Neutrophil (primary cell): ENCODE measurements around the gene NAP1L1.

ENCODE experiments used
- H3K27ac ChIP-seq: fragments of 200-600 bp; sonication (generic); 2 replicates; pipeline ENCODE4 v1.5.1; 2016; ENCODE audit warnings: mild to moderate bottlenecking, moderate library complexity
- H3K27me3 ChIP-seq: fragments of 200-600 bp; sonication (generic); 2 replicates; pipeline ENCODE4 v1.6.0; 2016; ENCODE audit warnings: mild to moderate bottlenecking
- H3K36me3 ChIP-seq: fragments of 200-600 bp; sonication (generic); 2 replicates; pipeline ENCODE4 v1.5.1; 2017
- H3K4me1 ChIP-seq, 2 experiments: fragments of 200-600 bp in 1 of 2; sonication (generic) in 1 of 2; 1 replicate in 1 of 2; 2 replicates in 1 of 2; pipeline versions ENCODE4 v1.5.1 to v1.6.1; 2013 to 2016; ENCODE audit warnings: low read depth in 1 of 2, low read length in 1 of 2, mild to moderate bottlenecking in 1 of 2, moderate library complexity in 1 of 2; ENCODE audit not compliant: control insufficient read depth in 1 of 2, insufficient read depth in 1 of 2
- H3K4me3 ChIP-seq, 2 experiments: fragments of 200-600 bp in 1 of 2; sonication (generic) in 1 of 2; 1 replicate in 1 of 2; 2 replicates in 1 of 2; pipeline ENCODE4 v1.5.1; 2013 to 2016; ENCODE audit warnings: low read depth in 1 of 2, low read length in 1 of 2, mild to moderate bottlenecking in 1 of 2, moderate library complexity in 1 of 2
- H3K9me3 ChIP-seq: fragments of 200-600 bp; sonication (generic); 2 replicates; pipeline ENCODE4 v1.5.1; 2016
- CTCF ChIP-seq: fragments of 200-600 bp; sonication (generic); IDR thresholded peaks from 2 replicates; pipeline ENCODE4 v1.5.1; 2016; ENCODE audit warnings: antibody characterized with exemption

The NAP1L1 gene

DNA sequence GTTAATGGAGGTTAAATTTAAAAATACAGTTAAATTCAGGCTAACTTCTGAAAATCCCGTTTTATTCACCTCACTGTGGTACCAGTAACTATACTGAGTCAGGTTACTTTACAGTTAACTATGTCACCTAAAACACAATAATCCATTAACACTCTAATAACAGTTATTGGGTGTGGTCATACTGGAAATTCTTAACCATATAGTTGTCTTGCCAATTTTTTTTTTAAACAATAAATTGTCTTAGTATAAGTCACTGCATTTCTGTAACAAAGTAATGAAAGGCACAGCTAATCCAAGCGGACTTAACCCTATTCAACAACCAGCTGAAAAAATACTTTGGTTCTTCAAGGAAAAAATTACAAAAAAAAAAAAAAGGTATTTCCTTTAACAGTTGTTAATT is 36.7 kb downstream of the NAP1L1 start:
- H3K36me3 ChIP-seq = peaks cover 31% of the 10 kb centered on the region
- no peak overlapping the region for H3K27ac ChIP-seq
- H3K27me3 ChIP-seq = no peaks in the 10 kb centered on the region
- H3K4me3 ChIP-seq = no peak overlapping the region
- no peaks in the 10 kb centered on the region for H3K4me1 ChIP-seq
- no peak for TF ChIP-seq CTCF
- no peaks in the 10 kb centered on the region for H3K9me3 ChIP-seq

DNA sequence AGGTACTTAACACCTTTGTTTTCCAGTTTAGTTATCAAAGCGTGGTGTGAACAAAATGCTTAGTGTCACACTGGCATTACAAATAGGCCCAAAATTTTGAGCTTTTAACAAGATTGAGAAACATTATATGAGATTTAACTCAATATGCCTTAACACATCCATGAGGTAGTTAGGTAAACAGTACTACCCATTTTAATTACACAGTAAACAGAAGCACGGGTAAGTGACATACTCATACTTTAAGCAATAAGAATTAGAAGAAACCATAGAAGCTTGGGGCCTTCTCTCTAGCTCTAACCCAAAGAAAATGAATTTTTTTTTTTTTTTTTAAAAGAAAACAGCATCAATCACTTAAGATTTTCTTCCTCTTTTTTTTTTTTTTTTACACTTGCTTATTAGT is 37.4 kb downstream of the NAP1L1 start:
- Histone ChIP-seq H3K27me3 (no peaks in the 10 kb centered on the region), H3K9me3 (no peaks in the 10 kb centered on the region), H3K36me3 (peaks cover 24% of the 10 kb centered on the region), H3K4me3 (no peak overlapping the region), H3K4me1 (no peaks in the 10 kb centered on the region), H3K27ac (no peak overlapping the region)
- TF ChIP-seq CTCF = no peak

DNA sequence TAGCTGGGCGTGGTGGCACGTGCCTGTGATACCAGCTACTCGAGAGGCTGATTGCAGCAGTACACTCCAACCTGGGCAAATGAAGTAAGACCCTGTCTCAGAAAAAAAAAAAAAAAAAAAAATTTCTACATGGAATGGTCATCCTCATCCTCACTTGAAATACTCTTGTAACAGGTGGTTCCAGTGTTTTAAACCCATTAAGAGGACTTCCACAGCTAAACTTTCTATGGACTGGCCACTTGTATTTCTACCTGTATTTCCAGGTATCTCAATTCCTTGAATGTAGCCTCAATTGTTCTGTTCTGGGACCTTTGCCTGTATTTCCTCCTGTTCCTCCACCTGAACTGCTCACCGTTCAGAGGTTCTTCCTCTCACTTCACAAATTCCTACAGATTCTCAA is 41.1 kb downstream of the NAP1L1 start:
- Histone ChIP-seq H3K27me3 (peaks cover 5% of the 10 kb centered on the region), H3K4me3 (no peak overlapping the region), H3K27ac (no peak overlapping the region), H3K36me3 (peaks cover 1% of the 10 kb centered on the region), H3K4me1 (no peaks in the 10 kb centered on the region), H3K9me3 (no peaks in the 10 kb centered on the region)
- TF ChIP-seq CTCF = no peak

DNA sequence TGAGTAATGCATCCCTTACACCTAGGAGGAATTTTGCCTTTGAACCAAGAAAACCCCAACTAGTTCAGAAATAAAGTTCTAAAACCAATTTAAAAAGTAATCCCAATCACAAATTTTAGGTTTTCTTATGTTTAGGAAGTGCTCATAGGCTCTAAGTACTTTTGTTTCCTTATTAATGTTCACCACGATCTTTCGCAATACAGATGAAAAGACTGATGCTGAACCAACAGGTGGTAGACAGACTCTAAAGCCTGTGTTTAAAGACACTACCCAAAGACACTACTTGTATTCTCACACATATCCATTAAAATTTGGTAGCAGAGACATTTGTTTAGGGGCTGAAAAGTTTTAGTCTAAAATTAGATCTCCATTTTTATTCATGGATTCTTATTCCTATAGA is 42.3 kb downstream of the NAP1L1 start:
- no peak for TF ChIP-seq CTCF
- H3K27ac ChIP-seq = no peak overlapping the region
- no peaks in the 10 kb centered on the region for H3K36me3 ChIP-seq

GRCh38 chr12:76041406-76041805 is 43.1 kb downstream of the NAP1L1 start:
- no peaks in the 10 kb centered on the region for H3K4me1 ChIP-seq
- no peak overlapping the region for H3K27ac ChIP-seq
- H3K36me3 ChIP-seq = no peaks in the 10 kb centered on the region
- H3K27me3 ChIP-seq = peaks cover 17% of the 10 kb centered on the region
- no peak for TF ChIP-seq CTCF
- no peak overlapping the region for H3K4me3 ChIP-seq
- no peaks in the 10 kb centered on the region for H3K9me3 ChIP-seq

More for the DNA sequence above, 42.3 kb downstream of the NAP1L1 start:
- H3K4me3 ChIP-seq = no peak overlapping the region
- no peaks in the 10 kb centered on the region for H3K4me1 ChIP-seq
- no peaks in the 10 kb centered on the region for H3K9me3 ChIP-seq
- peaks cover 17% of the 10 kb centered on the region for H3K27me3 ChIP-seq

- Histone ChIP-seq H3K4me3 (no peak overlapping the region), H3K36me3 (no peaks in the 10 kb centered on the region), H3K9me3 (no peaks in the 10 kb centered on the region), H3K27ac (no peak overlapping the region), H3K27me3 (peaks cover 17% of the 10 kb centered on the region), H3K4me1 (no peaks in the 10 kb centered on the region)
- no peak for TF ChIP-seq CTCF
Observed at GRCh38 chr12:76040461-76040860, 44.0 kb downstream of the NAP1L1 start.
